SK-N-SH (cell line): ENCODE measurements around the gene SDK1. TPM values are rescaled to one million over a fixed set of nuclear protein-coding genes. Genes with fewer than 3 reads are reported as not detected.

Experiments used
- CTCF ChIA-PET: fragments of 300-600, 350-600 bp; formaldehyde crosslinking; extraction: SDS; loops from one replicate; lab custom pipeline; 2021; lab: Yijun Ruan, JAX
- POLR2A ChIA-PET: fragments of 350-600 bp; sonication (Branson Sonifier 250); formaldehyde crosslinking; extraction: SDS; loops from one replicate; lab custom pipeline; 2020; ENCODE audit warnings: antibody characterized with exemption, inconsistent platforms; lab: Yijun Ruan, JAX
- DNase-seq: peaks from one replicate; pipeline ENCODE4 v3.0.0; 2012
- H2AFZ ChIP-seq: fragments of 200-600 bp; sonication (generic); 2 replicates; pipeline ENCODE4 v1.8.1; 2016; ENCODE audit warnings: antibody characterized with exemption, mild to moderate bottlenecking, low read depth
- H3F3A ChIP-seq: fragments of 200-600 bp; sonication (generic); replicated peaks from 2 replicates; pipeline ENCODE3; 2016; ENCODE audit warnings: antibody characterized with exemption, mild to moderate bottlenecking; ENCODE audit not compliant: insufficient read depth
- H3K27ac ChIP-seq, 2 experiments: fragments of 200-500 bp in 1 of 2; fragments of 200-600 bp in 1 of 2; sonication (Bioruptor generic) in 1 of 2; sonication (generic), shearing (Covaris generic) in 1 of 2; 2 replicates each; pipeline versions ENCODE4 v1.5.1 to v1.6.1; 2014 to 2016; ENCODE audit warnings: low read depth in 2 of 2, inconsistent platforms in 1 of 2, low read length in 1 of 2, mild to moderate bottlenecking in 1 of 2, mixed read lengths in 1 of 2
- H3K27me3 ChIP-seq: fragments of 200-600 bp; sonication (generic), shearing (Covaris generic); 2 replicates; pipeline ENCODE4 v1.6.1; 2016; ENCODE audit warnings: mixed run types; ENCODE audit not compliant: insufficient read depth
- H3K36me3 ChIP-seq, 2 experiments: fragments of 200-500 bp in 1 of 2; fragments of 200-600 bp in 1 of 2; sonication (Bioruptor generic) in 1 of 2; sonication (generic) in 1 of 2; replicated peaks in 1 of 2; 2 replicates each; pipeline versions ENCODE3 to v1.5.1; 2014 to 2016; ENCODE audit warnings: low read length in 1 of 2, mild to moderate bottlenecking in 1 of 2; ENCODE audit not compliant: insufficient read depth in 2 of 2, control insufficient read depth in 1 of 2
- H3K4me1 ChIP-seq, 2 experiments: fragments of 200-500 bp in 1 of 2; fragments of 200-600 bp in 1 of 2; sonication (Bioruptor generic) in 1 of 2; sonication (generic), shearing (Covaris generic) in 1 of 2; 2 replicates each; pipeline versions ENCODE4 v1.5.1 to v1.6.1; 2014 to 2016; ENCODE audit warnings: low read depth in 1 of 2, low read length in 1 of 2, mixed run types in 1 of 2; ENCODE audit not compliant: insufficient read depth in 2 of 2, control insufficient read depth in 1 of 2
- H3K4me2 ChIP-seq: fragments of 200-600 bp; sonication (generic), shearing (Covaris generic); 2 replicates; pipeline ENCODE4 v1.6.1; 2017; ENCODE audit warnings: mixed run types
- H3K4me3 ChIP-seq, 2 experiments: fragments of 200-500 bp in 1 of 2; fragments of 200-600 bp in 1 of 2; sonication (Bioruptor generic) in 1 of 2; sonication (generic), shearing (Covaris generic) in 1 of 2; 2 replicates each; pipeline versions ENCODE4 v1.5.1 to v1.8.1; 2014 to 2016; ENCODE audit warnings: low read depth in 2 of 2, inconsistent platforms in 1 of 2, low read length in 1 of 2, mild to moderate bottlenecking in 1 of 2, mixed read lengths in 1 of 2, moderate library complexity in 1 of 2
- H3K79me2 ChIP-seq: fragments of 200-600 bp; sonication (generic); 2 replicates; pipeline ENCODE4 v1.8.1; 2017; ENCODE audit warnings: mild to moderate bottlenecking; ENCODE audit not compliant: insufficient read depth
- H3K9ac ChIP-seq: fragments of 200-600 bp; sonication (generic); 2 replicates; pipeline ENCODE4 v1.6.1; 2017; ENCODE audit warnings: mixed run types
- H3K9me2 ChIP-seq: fragments of 200-600 bp; sonication (generic); 2 replicates; pipeline ENCODE4 v1.6.1; 2017; ENCODE audit warnings: mixed run types
- H3K9me3 ChIP-seq: fragments of 200-600 bp; sonication (generic); 2 replicates; pipeline ENCODE4 v1.6.1; 2017; ENCODE audit warnings: mixed run types, mild to moderate bottlenecking, moderate library complexity
- H4K20me1 ChIP-seq: fragments of 200-600 bp; sonication (generic); 2 replicates; pipeline ENCODE4 v1.6.1; 2017; ENCODE audit warnings: mild to moderate bottlenecking, mixed run types; ENCODE audit not compliant: insufficient read depth
- CHD2 ChIP-seq: fragments of 150-350 bp; IDR thresholded peaks from 2 replicates; pipeline ENCODE4 v1.6.1; 2018; ENCODE audit warnings: low read length; ENCODE audit not compliant: partially characterized antibody
- CTCF ChIP-seq: fragments of 200-600 bp; sonication (generic); IDR thresholded peaks from 2 replicates; pipeline ENCODE4 v1.6.1; 2017; ENCODE audit warnings: antibody characterized with exemption, mild to moderate bottlenecking, moderate library complexity
- ELF1 ChIP-seq: IDR thresholded peaks from 2 replicates; pipeline ENCODE4 v1.4.0; 2012
- EP300 ChIP-seq, 2 experiments: IDR thresholded peaks; 2 replicates each; pipeline versions ENCODE4 v1.4.0 to v1.6.1; 2012; ENCODE audit warnings: borderline replicate concordance in 1 of 2, low read depth in 1 of 2, low read length in 1 of 2
- EZH2phosphoT487 ChIP-seq: fragments of 200-600 bp; sonication (generic); IDR thresholded peaks from 2 replicates; pipeline ENCODE4 v1.6.1; 2017; ENCODE audit warnings: low read depth, mixed run types, mild to moderate bottlenecking, antibody characterized with exemption, moderate library complexity, borderline replicate concordance
- FOSL2 ChIP-seq: IDR thresholded peaks from 2 replicates; pipeline ENCODE4 v1.4.0; 2012; ENCODE audit warnings: low read depth, mild to moderate bottlenecking, moderate library complexity, borderline replicate concordance
- FOXJ3 ChIP-seq: sonication (generic); formaldehyde crosslinking; IDR thresholded peaks from 2 replicates; pipeline ENCODE4 v1.5.1; 2020; ENCODE audit warnings: mild to moderate bottlenecking, missing genetic modification reagents
- FOXM1 ChIP-seq: IDR thresholded peaks from 2 replicates; pipeline ENCODE4 v1.4.0; 2012; ENCODE audit warnings: low read depth, mild to moderate bottlenecking
- GABPA ChIP-seq: IDR thresholded peaks from 2 replicates; pipeline ENCODE4 v1.4.0; 2012; ENCODE audit warnings: low read depth, mild to moderate bottlenecking
- JUND ChIP-seq: IDR thresholded peaks from 2 replicates; pipeline ENCODE4 v1.4.0; 2012
- MEF2A ChIP-seq: IDR thresholded peaks from 2 replicates; pipeline ENCODE4 v1.4.0; 2012; ENCODE audit warnings: low read depth, borderline replicate concordance
- NRF1 ChIP-seq: IDR thresholded peaks from 2 replicates; pipeline ENCODE4 v1.6.1; 2012; ENCODE audit warnings: low read depth, mild to moderate bottlenecking, low read length
- POLR2AphosphoS5 ChIP-seq: IDR thresholded peaks from 2 replicates; pipeline ENCODE4 v1.6.1; 2012; ENCODE audit warnings: low read depth, low read length
- RAD21 ChIP-seq: IDR thresholded peaks from 2 replicates; pipeline ENCODE4 v1.6.1; 2012; ENCODE audit warnings: mild to moderate bottlenecking, low read length
- RFX5 ChIP-seq: IDR thresholded peaks from 2 replicates; pipeline ENCODE4 v1.6.1; 2012; ENCODE audit warnings: mild to moderate bottlenecking, improper control_type of control experiment, low read length
- TAF1 ChIP-seq: IDR thresholded peaks from 2 replicates; pipeline ENCODE4 v1.6.1; 2012; ENCODE audit warnings: low read depth, mild to moderate bottlenecking, low read length, moderate library complexity, borderline replicate concordance
- TCF12 ChIP-seq: IDR thresholded peaks from 2 replicates; pipeline ENCODE4 v1.4.0; 2012
- YY1 ChIP-seq: IDR thresholded peaks from 2 replicates; pipeline ENCODE4 v1.4.0; 2012; ENCODE audit warnings: low read depth, mild to moderate bottlenecking
- WGBS: methylation state at CpG from one replicate; pipeline ENCODE4 v1.1.6; 2017; ENCODE audit warnings: low lambda C conversion rate; 5-methylcytosine and 5-hydroxymethylcytosine counted together
- polyA plus RNA-seq, 3 experiments: library from polyadenylated mRNA; depleted of rRNA; stranded (reverse); fragments of >200 nt; gene quantifications; 2 replicates each; pipeline ENCODE4 v1.2.3, GENCODE V29; 2012
- TF ChIP-seq, protein P1 (sequence below): IDR thresholded peaks from 2 replicates; pipeline ENCODE4 v1.6.1; 2012; ENCODE audit warnings: mild to moderate bottlenecking, low read depth, low read length, moderate library complexity
- TF ChIP-seq, protein P2 (sequence below): IDR thresholded peaks from 2 replicates; pipeline ENCODE4 v1.4.0; 2012; ENCODE audit warnings: low read depth
- TF ChIP-seq, protein P3 (sequence below): IDR thresholded peaks from 2 replicates; pipeline ENCODE4 v1.4.0; 2012; ENCODE audit warnings: low read depth, borderline replicate concordance
- TF ChIP-seq, protein P4 (sequence below): IDR thresholded peaks from 2 replicates; pipeline ENCODE4 v1.4.0; 2012; ENCODE audit warnings: low read depth, borderline replicate concordance

Gene SDK1
- polyA plus RNA-seq, 1 of the 3 experiments (the other 2 are of a cell fraction): 1.2 TPM

DNA sequence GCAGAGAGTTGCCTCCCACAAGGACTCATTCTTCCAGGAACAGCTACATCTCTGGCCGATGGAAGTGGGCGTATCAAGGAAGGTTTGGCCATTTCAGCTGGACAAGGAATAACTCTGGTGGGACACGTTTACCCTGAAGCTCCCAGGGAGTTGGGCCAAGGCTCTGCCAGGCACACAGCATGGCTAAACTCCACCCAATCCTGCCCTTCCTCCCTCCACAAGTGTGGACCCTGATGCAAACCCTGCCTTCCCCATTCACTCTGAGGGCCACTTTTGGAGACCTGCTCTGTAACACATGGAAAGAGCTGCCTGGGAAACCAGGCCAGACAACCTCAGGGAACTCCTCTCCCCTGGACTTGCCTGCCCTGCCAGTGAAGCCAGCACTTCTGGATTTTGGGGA is 973.2 kb downstream of the SDK1 start (continued):
- TF ChIP-seq, protein P1, sequence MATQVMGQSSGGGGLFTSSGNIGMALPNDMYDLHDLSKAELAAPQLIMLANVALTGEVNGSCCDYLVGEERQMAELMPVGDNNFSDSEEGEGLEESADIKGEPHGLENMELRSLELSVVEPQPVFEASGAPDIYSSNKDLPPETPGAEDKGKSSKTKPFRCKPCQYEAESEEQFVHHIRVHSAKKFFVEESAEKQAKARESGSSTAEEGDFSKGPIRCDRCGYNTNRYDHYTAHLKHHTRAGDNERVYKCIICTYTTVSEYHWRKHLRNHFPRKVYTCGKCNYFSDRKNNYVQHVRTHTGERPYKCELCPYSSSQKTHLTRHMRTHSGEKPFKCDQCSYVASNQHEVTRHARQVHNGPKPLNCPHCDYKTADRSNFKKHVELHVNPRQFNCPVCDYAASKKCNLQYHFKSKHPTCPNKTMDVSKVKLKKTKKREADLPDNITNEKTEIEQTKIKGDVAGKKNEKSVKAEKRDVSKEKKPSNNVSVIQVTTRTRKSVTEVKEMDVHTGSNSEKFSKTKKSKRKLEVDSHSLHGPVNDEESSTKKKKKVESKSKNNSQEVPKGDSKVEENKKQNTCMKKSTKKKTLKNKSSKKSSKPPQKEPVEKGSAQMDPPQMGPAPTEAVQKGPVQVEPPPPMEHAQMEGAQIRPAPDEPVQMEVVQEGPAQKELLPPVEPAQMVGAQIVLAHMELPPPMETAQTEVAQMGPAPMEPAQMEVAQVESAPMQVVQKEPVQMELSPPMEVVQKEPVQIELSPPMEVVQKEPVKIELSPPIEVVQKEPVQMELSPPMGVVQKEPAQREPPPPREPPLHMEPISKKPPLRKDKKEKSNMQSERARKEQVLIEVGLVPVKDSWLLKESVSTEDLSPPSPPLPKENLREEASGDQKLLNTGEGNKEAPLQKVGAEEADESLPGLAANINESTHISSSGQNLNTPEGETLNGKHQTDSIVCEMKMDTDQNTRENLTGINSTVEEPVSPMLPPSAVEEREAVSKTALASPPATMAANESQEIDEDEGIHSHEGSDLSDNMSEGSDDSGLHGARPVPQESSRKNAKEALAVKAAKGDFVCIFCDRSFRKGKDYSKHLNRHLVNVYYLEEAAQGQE: no peak
- TF ChIP-seq YY1 (no peak), EZH2phosphoT487 (no peak), CHD2 (no peak), RFX5 (no peak)
- TF ChIP-seq, all 33 proteins: peak for 0

DNA sequence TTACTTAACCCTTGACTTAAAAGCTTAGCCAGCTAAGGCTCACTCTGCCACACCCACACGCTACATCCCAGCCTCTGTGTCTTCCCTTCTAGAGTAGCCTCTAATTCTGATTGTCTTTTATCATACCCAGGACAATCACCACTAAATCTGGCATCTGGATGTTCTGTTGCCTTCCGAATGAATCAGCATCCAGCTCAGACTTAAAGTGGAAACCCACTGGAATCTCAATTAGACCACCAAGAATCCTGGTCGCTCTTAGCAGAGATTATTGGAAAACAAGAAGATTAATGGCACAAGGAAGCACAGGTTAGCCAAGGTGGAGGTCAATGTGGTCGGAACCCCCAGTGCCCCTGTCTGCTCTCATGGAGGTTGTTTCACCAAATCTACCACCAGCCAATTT is 976.9 kb downstream of the SDK1 start:
- ChIA-PET POLR2A (no interaction called here), CTCF (interaction anchor here (0.9 to 1.3 kb wide), 2 partner anchors 41 to 131 kb away, joined by 3 to 4 read pairs; no protein-coding TSS in a partner anchor)
- TF ChIP-seq EP300 (IDR thresholded peaks at IDR 0.05; ENCODE audit: borderline replicate concordance in 1 of 2, low read depth in 1 of 2, low read length in 1 of 2): no peak
- TF ChIP-seq FOXM1: no peak
- no peak for TF ChIP-seq ELF1
- TF ChIP-seq, protein P2, sequence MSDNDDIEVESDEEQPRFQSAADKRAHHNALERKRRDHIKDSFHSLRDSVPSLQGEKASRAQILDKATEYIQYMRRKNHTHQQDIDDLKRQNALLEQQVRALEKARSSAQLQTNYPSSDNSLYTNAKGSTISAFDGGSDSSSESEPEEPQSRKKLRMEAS: no peak
- no peak for TF ChIP-seq NRF1
- no peak for TF ChIP-seq TAF1
- no peak for TF ChIP-seq CHD2
- no peak for TF ChIP-seq MEF2A
- no peak for TF ChIP-seq GABPA
- no peak for TF ChIP-seq YY1
- TF ChIP-seq, protein P3, sequence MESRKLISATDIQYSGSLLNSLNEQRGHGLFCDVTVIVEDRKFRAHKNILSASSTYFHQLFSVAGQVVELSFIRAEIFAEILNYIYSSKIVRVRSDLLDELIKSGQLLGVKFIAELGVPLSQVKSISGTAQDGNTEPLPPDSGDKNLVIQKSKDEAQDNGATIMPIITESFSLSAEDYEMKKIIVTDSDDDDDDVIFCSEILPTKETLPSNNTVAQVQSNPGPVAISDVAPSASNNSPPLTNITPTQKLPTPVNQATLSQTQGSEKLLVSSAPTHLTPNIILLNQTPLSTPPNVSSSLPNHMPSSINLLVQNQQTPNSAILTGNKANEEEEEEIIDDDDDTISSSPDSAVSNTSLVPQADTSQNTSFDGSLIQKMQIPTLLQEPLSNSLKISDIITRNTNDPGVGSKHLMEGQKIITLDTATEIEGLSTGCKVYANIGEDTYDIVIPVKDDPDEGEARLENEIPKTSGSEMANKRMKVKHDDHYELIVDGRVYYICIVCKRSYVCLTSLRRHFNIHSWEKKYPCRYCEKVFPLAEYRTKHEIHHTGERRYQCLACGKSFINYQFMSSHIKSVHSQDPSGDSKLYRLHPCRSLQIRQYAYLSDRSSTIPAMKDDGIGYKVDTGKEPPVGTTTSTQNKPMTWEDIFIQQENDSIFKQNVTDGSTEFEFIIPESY: no peak
- TF ChIP-seq, protein P4, sequence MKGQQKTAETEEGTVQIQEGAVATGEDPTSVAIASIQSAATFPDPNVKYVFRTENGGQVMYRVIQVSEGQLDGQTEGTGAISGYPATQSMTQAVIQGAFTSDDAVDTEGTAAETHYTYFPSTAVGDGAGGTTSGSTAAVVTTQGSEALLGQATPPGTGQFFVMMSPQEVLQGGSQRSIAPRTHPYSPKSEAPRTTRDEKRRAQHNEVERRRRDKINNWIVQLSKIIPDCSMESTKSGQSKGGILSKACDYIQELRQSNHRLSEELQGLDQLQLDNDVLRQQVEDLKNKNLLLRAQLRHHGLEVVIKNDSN: no peak
- TF ChIP-seq TCF12: no peak
- TF ChIP-seq POLR2AphosphoS5: no peak
- no peak for TF ChIP-seq RAD21
- TF ChIP-seq FOSL2: no peak
- no peak for TF ChIP-seq CTCF
- no peak for TF ChIP-seq JUND
- TF ChIP-seq FOXJ3 (CRISPR knock-in tag): no peak
- Histone ChIP-seq H3K79me2 (no peaks in the 10 kb centered on the region), H3K4me1 (no peaks in the 10 kb centered on the region; a peak in 1 of 4 replicates), H4K20me1 (no peaks in the 10 kb centered on the region), H3K36me3 (no peaks in the 10 kb centered on the region), H3F3A (no peaks in the 10 kb centered on the region), H3K9me2 (no peaks in the 10 kb centered on the region), H3K27ac (no peak overlapping the region), H3K27me3 (no peaks in the 10 kb centered on the region), H3K9ac (no peak overlapping the region), H3K4me2 (no peak overlapping the region), H2AFZ (no peak overlapping the region), H3K4me3 (no peak overlapping the region), H3K9me3 (peaks cover 6% of the 10 kb centered on the region; the same call in 1 of the 2 replicates)
- WGBS: 39% methylated on average over 4 of the region's 4 CpGs
- DNase-seq: no peak
